ENCODE data around the gene RHBDL2. TPM values are rescaled to one million over a fixed set of nuclear protein-coding genes. Genes with fewer than 3 reads are reported as not detected.

RHBDL2 gene
- total and polyA plus RNA-seq, 10 of the 15 experiments (the other 5 are each of a cell fraction or from before 2014, with no cell fraction given) = 0.05 TPM; not detected in 9

DNA sequence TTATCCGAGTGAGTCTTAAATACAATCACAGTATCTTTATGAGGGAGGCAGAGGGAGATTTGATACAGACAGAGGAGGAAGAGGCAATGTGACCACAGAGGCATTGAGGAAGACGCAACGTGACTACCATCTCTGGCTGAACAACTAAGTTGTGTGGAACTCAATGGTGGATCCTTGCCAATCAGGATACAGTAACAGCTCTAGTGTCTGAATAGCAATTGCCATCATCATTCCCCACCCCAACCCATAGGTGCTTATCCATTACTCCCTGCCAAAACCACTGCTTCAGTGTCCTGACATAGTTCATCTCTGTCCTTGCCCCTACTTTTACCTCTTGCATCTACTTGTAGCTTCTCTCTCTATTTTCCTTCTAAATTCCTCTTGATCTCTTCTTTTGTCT, 20.5 kb upstream of the RHBDL2 start:
- Histone ChIP-seq H3K36me3 (ENCODE audit: control insufficient read depth in 2 of 2, insufficient read depth in 2 of 2, low read length in 1 of 2) (no peaks in the 10 kb centered on the region), H4K20me1 (ENCODE audit: control insufficient read depth, insufficient read depth) (no peaks in the 10 kb centered on the region), H2AFZ (ENCODE audit: control insufficient read depth, low read depth, low read length) (no peak overlapping the region), H3K79me2 (ENCODE audit: control insufficient read depth, insufficient read depth, low read length) (no peaks in the 10 kb centered on the region), H3K27ac (ENCODE audit: control insufficient read depth, insufficient read depth) (no peak overlapping the region), H3K9me3 (replicated peaks; ENCODE audit: control insufficient read depth, insufficient read depth, low read length) (no peaks in the 10 kb centered on the region), H3K4me3 (no peak overlapping the region), H3K9ac (ENCODE audit: control insufficient read depth, insufficient read depth, low read length) (no peak overlapping the region), H3K4me1 (ENCODE audit: control insufficient read depth, insufficient read depth, low read length) (no peaks in the 10 kb centered on the region), H3K27me3 (replicated peaks in 1 of 2; ENCODE audit: control insufficient read depth in 2 of 2, insufficient read depth in 2 of 2, low read length in 1 of 2) (no peaks in the 10 kb centered on the region), H3K4me2 (ENCODE audit: control insufficient read depth, insufficient read depth) (no peak overlapping the region)
- ChIA-PET CTCF (no interaction called here), POLR2A (no interaction called here), RAD21 (ENCODE audit: unreplicated experiment) (no interaction called here), SMC1A (ENCODE audit: uncharacterized antibody, unreplicated experiment) (no interaction called here)
- BruUV-seq (replicated peaks) = no TSS peak
- intact Hi-C loops (cut with micrococcal nuclease; ENCODE audit: unreplicated experiment) (no loop called here), in situ Hi-C loops (cut with MboI) (no loop called here)
- TF ChIP-seq ZNF217 (IDR thresholded peaks at IDR 0.05) = no peak
- TF ChIP-seq, protein P1, sequence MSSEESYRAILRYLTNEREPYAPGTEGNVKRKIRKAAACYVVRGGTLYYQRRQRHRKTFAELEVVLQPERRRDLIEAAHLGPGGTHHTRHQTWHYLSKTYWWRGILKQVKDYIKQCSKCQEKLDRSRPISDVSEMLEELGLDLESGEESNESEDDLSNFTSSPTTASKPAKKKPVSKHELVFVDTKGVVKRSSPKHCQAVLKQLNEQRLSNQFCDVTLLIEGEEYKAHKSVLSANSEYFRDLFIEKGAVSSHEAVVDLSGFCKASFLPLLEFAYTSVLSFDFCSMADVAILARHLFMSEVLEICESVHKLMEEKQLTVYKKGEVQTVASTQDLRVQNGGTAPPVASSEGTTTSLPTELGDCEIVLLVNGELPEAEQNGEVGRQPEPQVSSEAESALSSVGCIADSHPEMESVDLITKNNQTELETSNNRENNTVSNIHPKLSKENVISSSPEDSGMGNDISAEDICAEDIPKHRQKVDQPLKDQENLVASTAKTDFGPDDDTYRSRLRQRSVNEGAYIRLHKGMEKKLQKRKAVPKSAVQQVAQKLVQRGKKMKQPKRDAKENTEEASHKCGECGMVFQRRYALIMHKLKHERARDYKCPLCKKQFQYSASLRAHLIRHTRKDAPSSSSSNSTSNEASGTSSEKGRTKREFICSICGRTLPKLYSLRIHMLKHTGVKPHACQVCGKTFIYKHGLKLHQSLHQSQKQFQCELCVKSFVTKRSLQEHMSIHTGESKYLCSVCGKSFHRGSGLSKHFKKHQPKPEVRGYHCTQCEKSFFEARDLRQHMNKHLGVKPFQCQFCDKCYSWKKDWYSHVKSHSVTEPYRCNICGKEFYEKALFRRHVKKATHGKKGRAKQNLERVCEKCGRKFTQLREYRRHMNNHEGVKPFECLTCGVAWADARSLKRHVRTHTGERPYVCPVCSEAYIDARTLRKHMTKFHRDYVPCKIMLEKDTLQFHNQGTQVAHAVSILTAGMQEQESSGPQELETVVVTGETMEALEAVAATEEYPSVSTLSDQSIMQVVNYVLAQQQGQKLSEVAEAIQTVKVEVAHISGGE (CRISPR knock-in tag; IDR thresholded peaks at IDR 0.05) = no peak
- no peak for TF ChIP-seq SP1 (IDR thresholded peaks at IDR 0.05; ENCODE audit: low read depth, low read length)
- TF ChIP-seq HSF1 (IDR thresholded peaks at IDR 0.05; ENCODE audit: low read depth, low read length) = no peak
- no peak for TF ChIP-seq PRDM15 (CRISPR knock-in tag; IDR thresholded peaks at IDR 0.05)
- TF ChIP-seq RELA (IDR thresholded peaks at IDR 0.05; ENCODE audit: borderline replicate concordance, partially characterized antibody) = no peak
- TF ChIP-seq TARDBP (IDR thresholded peaks at IDR 0.05; ENCODE audit: borderline replicate concordance) = no peak
- no peak for TF ChIP-seq MEF2A (IDR thresholded peaks at IDR 0.05; ENCODE audit: insufficient read depth, low read depth, low read length)
- no peak for TF ChIP-seq PKNOX1 (IDR thresholded peaks at IDR 0.05)
- TF ChIP-seq YY1 (IDR thresholded peaks at IDR 0.05; ENCODE audit: low read depth, low read length) = no peak
- no peak for TF ChIP-seq HDAC6 (IDR thresholded peaks at IDR 0.05; ENCODE audit: unreplicated experiment)
- TF ChIP-seq, protein P2, sequence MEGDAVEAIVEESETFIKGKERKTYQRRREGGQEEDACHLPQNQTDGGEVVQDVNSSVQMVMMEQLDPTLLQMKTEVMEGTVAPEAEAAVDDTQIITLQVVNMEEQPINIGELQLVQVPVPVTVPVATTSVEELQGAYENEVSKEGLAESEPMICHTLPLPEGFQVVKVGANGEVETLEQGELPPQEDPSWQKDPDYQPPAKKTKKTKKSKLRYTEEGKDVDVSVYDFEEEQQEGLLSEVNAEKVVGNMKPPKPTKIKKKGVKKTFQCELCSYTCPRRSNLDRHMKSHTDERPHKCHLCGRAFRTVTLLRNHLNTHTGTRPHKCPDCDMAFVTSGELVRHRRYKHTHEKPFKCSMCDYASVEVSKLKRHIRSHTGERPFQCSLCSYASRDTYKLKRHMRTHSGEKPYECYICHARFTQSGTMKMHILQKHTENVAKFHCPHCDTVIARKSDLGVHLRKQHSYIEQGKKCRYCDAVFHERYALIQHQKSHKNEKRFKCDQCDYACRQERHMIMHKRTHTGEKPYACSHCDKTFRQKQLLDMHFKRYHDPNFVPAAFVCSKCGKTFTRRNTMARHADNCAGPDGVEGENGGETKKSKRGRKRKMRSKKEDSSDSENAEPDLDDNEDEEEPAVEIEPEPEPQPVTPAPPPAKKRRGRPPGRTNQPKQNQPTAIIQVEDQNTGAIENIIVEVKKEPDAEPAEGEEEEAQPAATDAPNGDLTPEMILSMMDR (IDR thresholded peaks at IDR 0.05 in 2 of 3, conservative IDR thresholded peaks at IDR 0.05 in 1 of 3; ENCODE audit: control insufficient read depth in 2 of 3, extremely low read depth in 1 of 3, insufficient read depth in 1 of 3, low read depth in 3 of 3, low read length in 3 of 3) = no peak
- TF ChIP-seq NR2F1 (conservative IDR thresholded peaks at IDR 0.05) = no peak
- TF ChIP-seq POLR2AphosphoS5 (IDR thresholded peaks at IDR 0.05; ENCODE audit: low read length) = no peak
- WGBS (ENCODE audit: insufficient coverage, insufficient replicate concordance, low lambda C conversion rate, missing lambda C conversion rate) = 57% methylated on average over 3 of the region's 3 CpGs
- no peak for DNase-seq (ENCODE audit: low read depth, low spot score)
- no peak for ATAC-seq
- no peak for FAIRE-seq
